GM19043 (cell line): Measurements from ENCODE around the gene CHDH.

Source experiments
- ATAC-seq: cut with Tn5 transposase; IDR thresholded peaks from one replicate; pipeline ENCODE4 v1.9.1; 2021; ENCODE audit warnings: low read depth; ENCODE audit not compliant: unreplicated experiment

The CHDH gene

GRCh38 chr3:53824795-53825194 lies 21.4 kb downstream of the CHDH start:
- ATAC-seq: no peak

- no peak for ATAC-seq
These were observed 22.1 kb downstream of the CHDH start for GRCh38 chr3:53823956-53824657.

GRCh38 chr3:53823026-53823955 lies 22.9 kb downstream of the CHDH start:
- no peak for ATAC-seq

DNA sequence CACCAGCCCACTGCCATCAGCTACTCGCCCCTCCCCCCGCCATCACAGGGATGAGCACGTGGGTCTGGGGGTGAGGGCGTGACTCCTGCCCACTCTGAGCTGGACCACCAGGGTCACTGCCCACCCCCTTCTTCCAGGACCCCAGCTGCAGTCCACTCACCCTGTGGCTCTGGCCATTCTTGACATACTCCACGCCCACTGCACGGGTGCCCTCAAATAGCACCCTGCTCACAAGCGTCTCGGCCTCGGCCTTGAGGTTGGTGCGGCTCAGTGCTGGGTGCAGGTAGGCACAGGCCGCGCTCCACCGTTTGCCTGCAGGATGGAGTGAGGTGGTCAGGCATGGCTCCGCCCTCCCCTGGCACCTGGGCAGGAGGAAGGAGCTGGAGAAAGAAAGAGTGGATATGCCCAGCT lies 23.9 kb downstream of the CHDH start:
- no peak for ATAC-seq

- peak; percentile 82 for ATAC-seq
These were observed 24.5 kb downstream of the CHDH start for GRCh38 chr3:53821631-53822121.

GRCh38 chr3:53820756-53821580 lies 25.3 kb downstream of the CHDH start:
- no peak for ATAC-seq

- ATAC-seq: no peak
These were observed 26.1 kb downstream of the CHDH start for GRCh38 chr3:53820084-53820483.

GRCh38 chr3:53819163-53819868 lies 26.9 kb downstream of the CHDH start:
- ATAC-seq: no peak

- no peak for ATAC-seq
These were observed 27.7 kb downstream of the CHDH start for GRCh38 chr3:53818221-53819162.

DNA sequence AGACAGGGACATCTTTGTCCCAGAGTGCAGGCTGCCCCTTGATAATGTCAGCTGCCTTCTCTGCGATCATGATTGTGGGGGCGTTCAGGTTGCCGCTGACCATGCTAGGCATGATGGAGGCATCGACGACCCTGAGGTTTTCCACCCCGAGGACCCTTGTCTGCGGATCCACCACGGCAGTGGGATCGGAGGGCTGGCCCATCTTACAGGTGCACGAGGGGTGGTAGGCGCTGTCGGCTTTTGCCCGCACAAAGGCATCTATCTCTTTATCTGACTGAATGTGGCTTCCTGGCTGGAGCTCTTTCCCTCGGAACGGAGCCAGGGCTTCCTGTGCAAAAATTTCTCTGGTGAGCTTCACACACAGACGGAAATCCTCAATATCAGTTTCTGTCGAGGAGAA lies 28.4 kb downstream of the CHDH start:
- no peak for ATAC-seq

DNA sequence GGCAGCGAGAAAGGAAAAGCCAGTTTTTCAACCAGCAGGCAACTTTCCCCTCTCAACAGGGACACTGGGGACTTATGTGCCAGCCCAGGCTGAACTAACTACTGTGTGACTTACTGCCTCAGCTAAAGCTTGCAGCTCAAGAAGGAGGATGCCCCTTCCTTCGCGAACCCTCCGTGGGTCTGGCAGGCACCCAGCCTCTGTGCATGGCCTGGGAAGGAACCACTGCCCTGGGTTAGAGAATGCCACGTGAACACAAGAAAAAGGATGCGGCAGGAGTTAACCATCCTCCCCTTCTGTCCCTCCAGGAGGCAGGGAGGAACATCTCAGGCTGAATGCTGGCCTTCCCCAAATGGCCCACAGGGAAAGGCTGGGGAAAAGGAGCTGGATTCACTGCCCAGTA lies 29.0 kb downstream of the CHDH start:
- ATAC-seq: no peak

DNA sequence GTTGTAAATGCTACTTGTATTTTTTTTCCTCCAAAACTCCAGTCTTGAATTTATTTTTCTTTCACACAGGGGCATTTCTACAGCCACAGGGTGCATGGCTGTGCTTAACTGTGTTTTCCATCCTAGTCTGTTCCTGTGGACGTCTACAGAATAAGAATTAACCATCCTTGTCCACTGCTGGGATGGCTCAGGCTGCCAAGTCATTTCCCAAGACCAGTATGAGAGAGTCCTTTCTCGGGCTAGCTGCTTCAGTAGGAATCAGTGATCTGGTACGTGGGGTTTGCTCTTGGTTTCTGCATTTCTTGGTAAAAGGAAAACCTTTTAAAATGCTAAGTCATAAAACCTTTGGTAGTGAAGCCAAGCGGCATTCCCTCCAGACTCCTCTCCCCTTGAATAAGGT lies 29.8 kb downstream of the CHDH start:
- ATAC-seq: no peak

DNA sequence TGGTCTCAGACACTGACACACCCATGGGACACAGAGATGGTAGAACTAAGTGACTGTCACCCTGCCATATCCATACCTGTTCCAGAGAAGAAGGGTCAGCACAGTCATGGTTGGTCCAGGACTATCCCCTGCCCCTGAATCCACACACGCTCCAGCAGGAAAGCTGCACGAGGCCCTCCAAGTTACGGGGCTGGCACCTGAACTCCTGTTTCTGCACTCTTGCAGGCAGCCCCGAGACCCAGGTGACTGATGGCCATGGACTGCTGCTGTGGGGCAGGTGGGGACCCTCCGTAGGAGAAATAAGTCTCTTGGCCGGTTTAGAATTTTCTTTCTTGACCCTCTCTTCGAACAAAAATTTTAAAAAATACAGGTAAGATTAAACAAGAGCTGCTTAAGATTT lies 30.6 kb downstream of the CHDH start:
- ATAC-seq: no peak

- ATAC-seq: no peak
These were observed 31.2 kb downstream of the CHDH start for GRCh38 chr3:53815067-53815466.

DNA sequence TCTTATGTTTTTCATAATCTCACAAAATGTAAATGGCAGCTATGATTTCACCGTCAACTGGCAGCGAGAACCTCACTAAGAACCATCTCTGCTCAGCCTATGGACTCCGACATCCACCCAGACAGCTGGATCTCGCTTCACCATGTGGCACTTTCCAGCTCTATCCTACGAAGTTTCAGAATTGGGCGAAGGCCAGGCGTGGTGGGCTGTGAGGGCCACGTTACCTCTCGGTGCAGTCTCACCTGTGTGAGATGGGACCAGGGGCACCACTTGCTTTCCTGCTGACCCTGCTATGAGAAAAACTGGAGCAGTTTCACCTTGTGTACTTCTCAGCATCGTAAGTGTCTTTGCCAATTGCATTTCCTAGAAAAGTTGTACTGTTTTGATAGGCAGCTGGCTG lies 32.3 kb downstream of the CHDH start:
- no peak for ATAC-seq

- no peak for ATAC-seq
These were observed 33.0 kb downstream of the CHDH start for GRCh38 chr3:53813229-53813628.

DNA sequence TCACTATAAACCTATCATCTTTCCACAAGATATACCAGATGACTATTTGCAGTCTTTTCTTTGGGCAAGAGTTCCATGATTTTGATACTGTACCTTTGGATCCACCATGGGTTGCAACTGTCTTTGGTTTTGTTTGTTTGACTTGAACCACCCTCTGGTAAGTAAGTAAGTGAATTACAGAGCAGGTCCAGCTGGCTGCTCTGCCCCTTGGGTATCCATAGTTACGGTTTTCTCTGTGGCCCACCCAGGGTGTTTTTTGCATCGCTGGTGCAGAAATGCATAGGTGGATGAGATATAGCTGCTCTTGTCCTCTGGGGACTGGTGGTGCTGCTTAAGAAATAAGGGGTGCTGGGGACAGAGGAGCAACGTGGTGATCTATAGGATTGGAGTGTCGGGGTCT lies 33.8 kb downstream of the CHDH start:
- no peak for ATAC-seq

DNA sequence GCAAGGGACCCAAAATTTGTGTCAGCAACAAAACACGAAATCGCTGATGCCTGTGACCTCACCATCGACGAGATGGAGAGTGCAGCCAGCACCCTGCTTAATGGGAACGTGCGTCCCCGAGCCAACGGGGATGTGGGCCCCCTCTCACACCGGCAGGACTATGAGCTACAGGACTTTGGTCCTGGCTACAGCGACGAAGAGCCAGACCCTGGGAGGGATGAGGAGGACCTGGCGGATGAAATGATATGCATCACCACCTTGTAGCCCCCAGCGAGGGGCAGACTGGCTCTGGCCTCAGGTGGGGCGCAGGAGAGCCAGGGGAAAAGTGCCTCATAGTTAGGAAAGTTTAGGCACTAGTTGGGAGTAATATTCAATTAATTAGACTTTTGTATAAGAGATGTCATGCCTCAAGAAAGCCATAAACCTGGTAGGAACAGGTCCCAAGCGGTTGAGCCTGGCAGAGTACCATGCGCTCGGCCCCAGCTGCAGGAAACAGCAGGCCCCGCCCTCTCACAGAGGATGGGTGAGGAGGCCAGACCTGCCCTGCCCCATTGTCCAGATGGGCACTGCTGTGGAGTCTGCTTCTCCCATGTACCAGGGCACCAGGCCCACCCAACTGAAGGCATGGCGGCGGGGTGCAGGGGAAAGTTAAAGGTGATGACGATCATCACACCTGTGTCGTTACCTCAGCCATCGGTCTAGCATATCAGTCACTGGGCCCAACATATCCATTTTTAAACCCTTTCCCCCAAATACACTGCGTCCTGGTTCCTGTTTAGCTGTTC lies 34.9 kb downstream of the CHDH start:
- ATAC-seq: no peak
